Stomach (tissue), 9 donors: ENCODE data around the gene COL18A1. TPM values are rescaled to one million over a fixed set of nuclear protein-coding genes. Genes with fewer than 3 reads are reported as not detected.

Source experiments
- DNase-seq, 2 donors: peaks; one replicate each; pipeline versions ENCODE4 v3.0.0 to v3.0.0-alpha.2; 2013 to 2019
- H3K27ac ChIP-seq, 5 donors: fragments of 200-600 bp in 4 of 5; sonication (generic) in 4 of 5; one replicate each; pipeline ENCODE4 v1.5.1; 2013 to 2019; ENCODE audit warnings: mild to moderate bottlenecking in 1 of 5, moderate library complexity in 1 of 5
- H3K27me3 ChIP-seq, 3 donors: fragments of 200-600 bp; sonication (generic); one replicate each; pipeline ENCODE4 v1.5.1; 2017 to 2019; ENCODE audit warnings: mixed run types in 1 of 3
- H3K36me3 ChIP-seq, 4 donors: fragments of 200-600 bp; sonication (generic); 1 replicate in 3 of 4; 2 replicates in 1 of 4; pipeline ENCODE4 v1.5.1; 2016 to 2019
- H3K4me1 ChIP-seq, 4 donors: fragments of 200-600 bp; sonication (generic); one replicate each; pipeline ENCODE4 v1.5.1; 2016 to 2019
- H3K4me3 ChIP-seq, 4 donors: fragments of 200-600 bp; sonication (generic) in 3 of 4; one replicate each; pipeline ENCODE4 v1.5.1; 2016 to 2019; ENCODE audit warnings: mild to moderate bottlenecking in 1 of 4
- H3K9me3 ChIP-seq, 4 donors: fragments of 200-600 bp; sonication (generic); one replicate each; pipeline ENCODE4 v1.5.1; 2016 to 2019
- CTCF ChIP-seq, 7 experiments: fragments of 450-650 bp in 4 of 7; fragments of 200-600 bp in 3 of 7; sonication (generic) in 3 of 7; IDR thresholded peaks; one replicate each; pipeline ENCODE4 v1.5.1; 2016 to 2019; ENCODE audit warnings: antibody characterized with exemption in 7 of 7, control low read depth in 2 of 7, mild to moderate bottlenecking in 1 of 7
- EP300 ChIP-seq: sonication (generic); formaldehyde crosslinking; IDR thresholded peaks from one replicate; pipeline ENCODE4 v1.6.1; 2017; ENCODE audit warnings: antibody characterized with exemption
- POLR2A ChIP-seq, 4 donors: fragments of 450-650 bp; IDR thresholded peaks; one replicate each; pipeline ENCODE4 v1.6.1; 2016; ENCODE audit warnings: antibody characterized with exemption in 4 of 4, control low read depth in 2 of 4, mild to moderate bottlenecking in 1 of 4, moderate library complexity in 1 of 4
- POLR2AphosphoS5 ChIP-seq, 3 donors: sonication (generic); formaldehyde crosslinking; IDR thresholded peaks; one replicate each; pipeline ENCODE4 v1.6.1; 2016; ENCODE audit warnings: antibody characterized with exemption in 3 of 3
- WGBS, 5 donors: extraction: QIAGEN DNeasy Blood & Tissue Kit in 3 of 5; methylation state at CpG; one replicate each; pipeline versions ENCODE4 v1.1.5 to v1.1.7; 2013 to 2018; 5-methylcytosine and 5-hydroxymethylcytosine counted together
- intact Hi-C: fragments of 100-400 bp; cut with DNase I; formaldehyde crosslinking; loops from one replicate; pipeline ENCODE4 v1.15.1; 2023; ENCODE audit warnings: low total_unique reads
- polyA plus RNA-seq, 3 donors: library from polyadenylated mRNA; stranded (reverse); fragments of 200-250 nt; gene quantifications; one replicate each; pipeline ENCODE4 v1.2.3, GENCODE V29; 2013
- total RNA-seq, 5 donors: library from RNA; depleted of rRNA; stranded (reverse); fragments of >200 nt; gene quantifications; one replicate each; pipeline versions ENCODE4 v1.1.0 to v1.2.3, GENCODE V29; 2014 to 2016
- donor health status: healthy with polysubstance abuse.
- donor health status: Bipolar disorder and iron deficiency.
- donor health status: healthy.

The COL18A1 gene
- total and polyA plus RNA-seq, 8 donors: 19.8 to 212 (median 34.6) TPM

- Histone ChIP-seq H3K9me3 (peaks cover 0 to 5% (median 2%) of the 10 kb centered on the region in 4 donors), H3K27me3 (peaks cover 0 to 16% (median 0%) of the 10 kb centered on the region in 3 donors), H3K4me3 (no peak overlapping the region), H3K36me3 (no peaks in the 10 kb centered on the region), H3K4me1 (no peaks in the 10 kb centered on the region), H3K27ac (no peak overlapping the region)
- no peak for DNase-seq
- TF ChIP-seq POLR2AphosphoS5 (IDR thresholded peaks at IDR 0.05) (no peak), EP300 (no peak), POLR2A (IDR thresholded peaks at IDR 0.05) (no peak), CTCF (IDR thresholded peaks at IDR 0.05) (no peak)
- intact Hi-C loops: loop anchor here (10.0 kb wide), 1 partner anchor 303 kb away; no protein-coding TSS in a partner anchor
- WGBS, 5 donors: 73 to 87% (median 81%) methylated on average over 8 of the region's 8 CpGs
Measured at GRCh38 chr21:45447821-45448220, 42.9 kb downstream of the COL18A1 start.

GRCh38 chr21:45448283-45448809 is 43.4 kb downstream of the COL18A1 start:
- peaks cover 0 to 5% (median 2%) of the 10 kb centered on the region in 4 donors for H3K9me3 ChIP-seq
- no peaks in the 10 kb centered on the region for H3K36me3 ChIP-seq
- TF ChIP-seq CTCF (IDR thresholded peaks at IDR 0.05) (no peak), EP300 (no peak), POLR2A (IDR thresholded peaks at IDR 0.05) (no peak), POLR2AphosphoS5 (IDR thresholded peaks at IDR 0.05) (no peak)
- no peaks in the 10 kb centered on the region for H3K4me1 ChIP-seq
- intact Hi-C loops: loop anchor here (10.0 kb wide), 1 partner anchor 304 kb away; no protein-coding TSS in a partner anchor
- peaks cover 0 to 16% (median 0%) of the 10 kb centered on the region in 3 donors for H3K27me3 ChIP-seq
- H3K4me3 ChIP-seq: no peak overlapping the region
- H3K27ac ChIP-seq: no peak overlapping the region
- no peak for DNase-seq
- WGBS, 5 donors: 80 to 87% (median 82%) methylated on average over 20 of the region's 20 CpGs

- intact Hi-C loops: loop anchor here (10.0 kb wide), 1 partner anchor 304 kb away; no protein-coding TSS in a partner anchor
- no peak for TF ChIP-seq POLR2A (IDR thresholded peaks at IDR 0.05)
- no peak for TF ChIP-seq CTCF (IDR thresholded peaks at IDR 0.05)
- TF ChIP-seq EP300: no peak
- no peak for TF ChIP-seq POLR2AphosphoS5 (IDR thresholded peaks at IDR 0.05)
- Histone ChIP-seq H3K27me3 (peaks cover 0 to 16% (median 0%) of the 10 kb centered on the region in 3 donors), H3K9me3 (peaks cover 0 to 5% (median 2%) of the 10 kb centered on the region in 4 donors), H3K36me3 (no peaks in the 10 kb centered on the region), H3K4me1 (peaks cover 0 to 5% (median 2%) of the 10 kb centered on the region in 4 donors), H3K27ac (no peak overlapping the region), H3K4me3 (no peak overlapping the region)
- peak in 1 of 2 donors; percentile 47 for DNase-seq
- WGBS, 5 donors: 70 to 83% (median 76%) methylated on average over 18 to 28 of the region's 28 CpGs
Measured at GRCh38 chr21:45448810-45449657, 44.1 kb downstream of the COL18A1 start.

GRCh38 chr21:45449658-45450422 is 44.9 kb downstream of the COL18A1 start:
- Histone ChIP-seq H3K9me3 (peaks cover 0 to 5% (median 2%) of the 10 kb centered on the region in 4 donors), H3K27me3 (peaks cover 0 to 16% (median 0%) of the 10 kb centered on the region in 3 donors), H3K36me3 (no peaks in the 10 kb centered on the region), H3K27ac (no peak overlapping the region), H3K4me1 (peaks cover 5 to 13% (median 7%) of the 10 kb centered on the region in 4 donors), H3K4me3 (no peak overlapping the region)
- 80 to 93% (median 82%) methylated on average over 20 to 22 of the region's 22 CpGs for WGBS, 5 donors
- TF ChIP-seq POLR2A (IDR thresholded peaks at IDR 0.05): no peak
- TF ChIP-seq EP300: no peak
- intact Hi-C loops: loop anchor here (10.0 kb wide), 1 partner anchor 305 kb away; no protein-coding TSS in a partner anchor
- DNase-seq: no peak
